T-helper 2 cell treated with Interferon-gamma antibody and Interleukin-4, amounts not matched to agents 5 μg/mL and 100 μg/mL, for 36 hours (primary cell): ENCODE data around the gene RERE.

Source experiments
- DNase-seq: peaks from one replicate; pipeline ENCODE4 v3.0.0; 2021; ENCODE audit warnings: low spot score
- H3K27ac Mint-ChIP-seq: one replicate; pipeline ENCODE4 v1.8.0; 2021; ENCODE audit warnings: mild to moderate bottlenecking, mixed read lengths
- H3K27me3 Mint-ChIP-seq: one replicate; pipeline ENCODE4 v1.8.0; 2021; ENCODE audit warnings: low read depth, mixed read lengths
- H3K36me3 Mint-ChIP-seq: one replicate; pipeline ENCODE4 v1.8.0; 2021; ENCODE audit warnings: low read depth, mixed read lengths
- H3K4me1 Mint-ChIP-seq: one replicate; pipeline ENCODE4 v1.8.0; 2021; ENCODE audit warnings: low read depth, mixed read lengths
- H3K4me3 Mint-ChIP-seq: one replicate; pipeline ENCODE4 v1.8.0; 2022; ENCODE audit warnings: mild to moderate bottlenecking, moderate library complexity, mixed read lengths
- H3K9me3 Mint-ChIP-seq: one replicate; pipeline ENCODE4 v1.8.0; 2021; ENCODE audit warnings: mixed read lengths

The RERE gene

GRCh38 chr1:8430476-8430875, 387.0 kb downstream of the RERE start:
- Mint-ChIP-seq H3K36me3 (peaks cover 12% of the 10 kb centered on the region), H3K9me3 (no peaks in the 10 kb centered on the region), H3K4me3 (peak overlapping the region; percentile 66), H3K27me3 (no peaks in the 10 kb centered on the region), H3K4me1 (peaks cover 56% of the 10 kb centered on the region), H3K27ac (peak overlapping the region; percentile 87)
- peak; percentile 19 for DNase-seq

- H3K36me3 Mint-ChIP-seq: peaks cover 15% of the 10 kb centered on the region
- H3K4me3 Mint-ChIP-seq: no peak overlapping the region
- no peak overlapping the region for H3K27ac Mint-ChIP-seq
- no peaks in the 10 kb centered on the region for H3K9me3 Mint-ChIP-seq
- DNase-seq: no peak
- H3K4me1 Mint-ChIP-seq: peaks cover 64% of the 10 kb centered on the region
- H3K27me3 Mint-ChIP-seq: no peaks in the 10 kb centered on the region
Measured at GRCh38 chr1:8429549-8430110, 387.8 kb downstream of the RERE start.

DNA sequence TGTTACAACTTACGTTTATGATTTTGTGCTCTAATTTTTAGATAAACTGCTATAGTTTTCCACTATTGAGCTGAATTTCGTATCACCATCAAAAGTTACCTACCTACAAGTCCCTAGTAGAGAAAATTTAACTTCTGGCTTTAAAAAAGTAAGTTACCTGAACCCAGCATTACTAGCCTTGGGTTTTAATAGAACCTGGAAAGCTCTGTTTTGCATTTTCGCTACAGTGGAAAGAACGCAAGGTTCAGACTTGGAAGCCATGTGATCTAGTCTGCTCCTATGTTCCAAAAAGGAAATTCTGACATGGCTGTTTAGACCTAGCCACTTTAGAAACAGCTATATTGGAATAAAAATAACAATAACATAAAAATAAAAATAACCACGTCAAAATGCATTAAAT, 389.0 kb downstream of the RERE start:
- H3K9me3 Mint-ChIP-seq: no peaks in the 10 kb centered on the region
- no peak overlapping the region for H3K4me3 Mint-ChIP-seq
- H3K27ac Mint-ChIP-seq: no peak overlapping the region

GRCh38 chr1:8427986-8428385, 389.5 kb downstream of the RERE start:
- Mint-ChIP-seq H3K36me3 (peaks cover 19% of the 10 kb centered on the region), H3K27me3 (no peaks in the 10 kb centered on the region), H3K4me3 (peak overlapping the region; percentile 19), H3K9me3 (no peaks in the 10 kb centered on the region), H3K27ac (peak overlapping the region; percentile 9), H3K4me1 (peaks cover 70% of the 10 kb centered on the region)
- no peak for DNase-seq

More for the DNA sequence above, 389.0 kb downstream of the RERE start:
- Mint-ChIP-seq H3K36me3 (peaks cover 19% of the 10 kb centered on the region), H3K4me1 (peaks cover 70% of the 10 kb centered on the region), H3K27me3 (no peaks in the 10 kb centered on the region)
- DNase-seq: no peak

GRCh38 chr1:8427493-8427892, 389.9 kb downstream of the RERE start:
- H3K27me3 Mint-ChIP-seq: no peaks in the 10 kb centered on the region
- H3K27ac Mint-ChIP-seq: peak overlapping the region; percentile 72
- DNase-seq: peak; percentile 36
- peaks cover 19% of the 10 kb centered on the region for H3K36me3 Mint-ChIP-seq
- peak overlapping the region; percentile 72 for H3K4me3 Mint-ChIP-seq
- no peaks in the 10 kb centered on the region for H3K9me3 Mint-ChIP-seq
- peaks cover 70% of the 10 kb centered on the region for H3K4me1 Mint-ChIP-seq

- H3K27me3 Mint-ChIP-seq: no peaks in the 10 kb centered on the region
- peak overlapping the region; percentile 72 for H3K27ac Mint-ChIP-seq
- H3K36me3 Mint-ChIP-seq: peaks cover 18% of the 10 kb centered on the region
- H3K4me3 Mint-ChIP-seq: peak overlapping the region; percentile 72
- peaks cover 66% of the 10 kb centered on the region for H3K4me1 Mint-ChIP-seq
- no peaks in the 10 kb centered on the region for H3K9me3 Mint-ChIP-seq
- DNase-seq: no peak
Measured at GRCh38 chr1:8426996-8427395, 390.4 kb downstream of the RERE start.

DNA sequence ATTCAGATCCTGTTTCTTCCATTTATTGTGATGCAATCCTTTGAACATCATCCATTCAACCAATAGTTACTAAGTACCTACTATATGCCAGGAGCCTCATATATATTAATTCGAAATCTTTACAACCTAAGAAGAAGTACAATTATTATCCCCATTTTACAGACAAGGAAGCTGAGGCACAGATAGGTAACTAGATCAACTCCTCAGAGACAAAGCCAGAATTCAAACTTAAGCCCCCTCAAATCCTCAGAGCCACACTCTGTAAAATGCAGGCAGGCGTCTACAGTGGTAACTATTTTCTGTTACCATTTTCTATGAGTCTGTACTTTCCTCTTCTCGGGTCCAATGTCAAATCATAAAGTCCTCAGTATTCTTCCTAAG, 391.7 kb downstream of the RERE start:
- Mint-ChIP-seq H3K27ac (no peak overlapping the region), H3K36me3 (peaks cover 16% of the 10 kb centered on the region), H3K4me3 (peak overlapping the region; percentile 21), H3K9me3 (no peaks in the 10 kb centered on the region), H3K4me1 (peaks cover 56% of the 10 kb centered on the region), H3K27me3 (no peaks in the 10 kb centered on the region)
- no peak for DNase-seq

- Mint-ChIP-seq H3K9me3 (no peaks in the 10 kb centered on the region), H3K27ac (no peak overlapping the region), H3K4me1 (peaks cover 51% of the 10 kb centered on the region), H3K36me3 (peaks cover 13% of the 10 kb centered on the region), H3K4me3 (peak overlapping the region; percentile 21), H3K27me3 (no peaks in the 10 kb centered on the region)
- DNase-seq: no peak
Measured at GRCh38 chr1:8425150-8425780, 392.2 kb downstream of the RERE start.

- Mint-ChIP-seq H3K27me3 (no peaks in the 10 kb centered on the region), H3K27ac (peak overlapping the region; percentile 86), H3K36me3 (peaks cover 13% of the 10 kb centered on the region), H3K4me1 (peaks cover 45% of the 10 kb centered on the region), H3K9me3 (no peaks in the 10 kb centered on the region), H3K4me3 (peak overlapping the region; percentile 90)
- DNase-seq: no peak
Measured at GRCh38 chr1:8424539-8425116, 392.8 kb downstream of the RERE start.

DNA sequence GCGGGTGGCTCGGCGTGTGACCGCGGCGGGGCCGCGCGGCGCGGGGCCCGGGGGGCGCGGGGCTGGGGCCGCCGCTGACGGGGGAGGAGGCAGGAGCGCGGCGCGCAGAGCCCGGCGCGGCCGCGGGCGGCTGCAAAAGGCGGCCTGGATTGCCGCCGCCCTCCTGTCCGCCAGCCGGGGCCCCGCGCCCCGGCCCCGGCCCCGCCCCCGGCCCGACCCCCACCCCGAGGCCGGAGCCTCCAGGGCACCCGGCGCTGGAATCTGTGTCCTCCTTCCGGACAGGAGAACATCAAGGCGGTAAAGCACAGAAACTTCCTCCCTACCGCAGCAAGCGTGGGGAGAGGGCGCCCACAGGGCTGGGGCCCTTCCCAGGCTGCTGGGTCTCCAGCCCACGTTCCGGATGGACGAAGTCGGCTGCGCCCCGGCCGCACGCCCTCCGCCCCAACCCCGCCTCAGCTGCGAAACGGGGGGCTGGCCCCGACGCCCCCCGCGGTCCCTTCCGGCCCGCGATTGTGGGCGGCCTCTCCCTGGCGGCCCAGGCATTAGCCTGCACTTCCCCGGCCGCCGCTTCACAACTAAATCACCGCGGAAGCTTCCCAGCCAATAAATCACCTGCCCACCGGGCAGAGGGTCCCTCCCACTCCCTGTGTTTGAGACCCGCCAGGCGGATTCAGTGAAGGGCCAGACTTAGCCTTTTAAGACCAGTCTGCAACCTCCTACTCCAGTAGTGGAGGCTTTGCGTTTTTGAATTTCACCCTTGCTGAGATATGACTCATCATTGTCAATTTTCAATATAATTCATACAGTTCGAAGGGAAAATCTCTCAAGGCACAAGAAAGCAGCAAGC, 393.5 kb downstream of the RERE start:
- Mint-ChIP-seq H3K4me3 (peak overlapping the region; percentile 90), H3K36me3 (peaks cover 13% of the 10 kb centered on the region), H3K27ac (peak overlapping the region; percentile 86), H3K4me1 (peaks cover 42% of the 10 kb centered on the region), H3K9me3 (no peaks in the 10 kb centered on the region), H3K27me3 (no peaks in the 10 kb centered on the region)
- DNase-seq: peak; percentile 65

- peak; percentile 33 for DNase-seq
- no peaks in the 10 kb centered on the region for H3K9me3 Mint-ChIP-seq
- H3K27ac Mint-ChIP-seq: no peak overlapping the region
- peaks cover 14% of the 10 kb centered on the region for H3K36me3 Mint-ChIP-seq
- H3K4me3 Mint-ChIP-seq: no peak overlapping the region
- peaks cover 45% of the 10 kb centered on the region for H3K4me1 Mint-ChIP-seq
- no peaks in the 10 kb centered on the region for H3K27me3 Mint-ChIP-seq
Measured at GRCh38 chr1:8423269-8423691, 394.2 kb downstream of the RERE start.

GRCh38 chr1:8422510-8423268, 394.8 kb downstream of the RERE start:
- H3K9me3 Mint-ChIP-seq: no peaks in the 10 kb centered on the region
- H3K4me3 Mint-ChIP-seq: no peak overlapping the region
- H3K36me3 Mint-ChIP-seq: peaks cover 19% of the 10 kb centered on the region
- no peak overlapping the region for H3K27ac Mint-ChIP-seq
- DNase-seq: no peak
- no peaks in the 10 kb centered on the region for H3K27me3 Mint-ChIP-seq
- H3K4me1 Mint-ChIP-seq: peaks cover 44% of the 10 kb centered on the region

DNA sequence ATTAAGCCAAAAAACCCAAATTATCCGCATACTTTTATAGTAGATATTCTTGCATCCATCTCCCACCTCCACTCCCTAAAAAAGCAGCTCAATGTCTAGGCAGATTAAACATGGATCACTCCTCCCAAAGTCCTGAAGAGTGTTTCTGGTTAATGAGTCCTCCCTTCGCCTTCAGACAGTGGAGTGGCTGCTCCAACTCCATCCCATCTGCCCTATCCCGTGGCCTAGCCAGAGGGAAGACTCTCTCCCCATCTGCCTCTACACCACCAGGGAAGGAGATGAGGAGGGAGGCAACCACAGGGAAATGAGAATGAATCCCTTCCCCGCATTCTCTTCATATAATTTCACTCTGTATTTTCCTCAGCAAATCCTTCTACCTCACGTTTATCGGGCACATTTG, 395.7 kb downstream of the RERE start:
- Mint-ChIP-seq H3K9me3 (no peaks in the 10 kb centered on the region), H3K4me3 (no peak overlapping the region), H3K27ac (no peak overlapping the region)

More for the DNA sequence above, 395.7 kb downstream of the RERE start:
- peaks cover 38% of the 10 kb centered on the region for H3K4me1 Mint-ChIP-seq
- H3K36me3 Mint-ChIP-seq: peaks cover 21% of the 10 kb centered on the region
- no peaks in the 10 kb centered on the region for H3K27me3 Mint-ChIP-seq
- DNase-seq: no peak
